NCI-H345 treated with DMSO at 0.1 percent for 48 hours (cell line): ENCODE measurements around the gene RAD54L2.
"Not testable (repeated sequence)": the region's sequence is repeated elsewhere in the genome, so short reads cannot be mapped to it uniquely, and the experiment has no call there.

Experiments used
- DNase-seq: peaks from one replicate; lab custom pipeline; 2025; ENCODE audit not compliant: unreplicated experiment; lab: John Stamatoyannopoulos, UW

The RAD54L2 gene, protein sequence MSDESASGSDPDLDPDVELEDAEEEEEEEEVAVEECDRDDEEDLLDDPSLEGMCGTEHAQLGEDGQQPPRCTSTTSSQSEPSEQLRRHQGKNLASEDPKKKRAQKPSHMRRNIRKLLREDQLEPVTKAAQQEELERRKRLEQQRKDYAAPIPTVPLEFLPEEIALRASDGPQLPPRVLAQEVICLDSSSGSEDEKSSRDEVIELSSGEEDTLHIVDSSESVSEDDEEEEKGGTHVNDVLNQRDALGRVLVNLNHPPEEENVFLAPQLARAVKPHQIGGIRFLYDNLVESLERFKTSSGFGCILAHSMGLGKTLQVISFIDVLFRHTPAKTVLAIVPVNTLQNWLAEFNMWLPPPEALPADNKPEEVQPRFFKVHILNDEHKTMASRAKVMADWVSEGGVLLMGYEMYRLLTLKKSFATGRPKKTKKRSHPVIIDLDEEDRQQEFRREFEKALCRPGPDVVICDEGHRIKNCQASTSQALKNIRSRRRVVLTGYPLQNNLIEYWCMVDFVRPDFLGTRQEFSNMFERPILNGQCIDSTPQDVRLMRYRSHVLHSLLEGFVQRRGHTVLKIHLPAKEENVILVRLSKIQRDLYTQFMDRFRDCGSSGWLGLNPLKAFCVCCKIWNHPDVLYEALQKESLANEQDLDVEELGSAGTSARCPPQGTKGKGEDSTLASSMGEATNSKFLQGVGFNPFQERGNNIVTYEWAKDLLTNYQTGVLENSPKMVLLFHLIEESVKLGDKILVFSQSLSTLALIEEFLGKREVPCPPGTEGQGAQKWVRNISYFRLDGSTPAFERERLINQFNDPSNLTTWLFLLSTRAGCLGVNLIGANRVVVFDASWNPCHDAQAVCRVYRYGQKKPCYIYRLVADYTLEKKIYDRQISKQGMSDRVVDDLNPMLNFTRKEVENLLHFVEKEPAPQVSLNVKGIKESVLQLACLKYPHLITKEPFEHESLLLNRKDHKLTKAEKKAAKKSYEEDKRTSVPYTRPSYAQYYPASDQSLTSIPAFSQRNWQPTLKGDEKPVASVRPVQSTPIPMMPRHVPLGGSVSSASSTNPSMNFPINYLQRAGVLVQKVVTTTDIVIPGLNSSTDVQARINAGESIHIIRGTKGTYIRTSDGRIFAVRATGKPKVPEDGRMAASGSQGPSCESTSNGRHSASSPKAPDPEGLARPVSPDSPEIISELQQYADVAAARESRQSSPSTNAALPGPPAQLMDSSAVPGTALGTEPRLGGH (N-terminal part only)

DNA sequence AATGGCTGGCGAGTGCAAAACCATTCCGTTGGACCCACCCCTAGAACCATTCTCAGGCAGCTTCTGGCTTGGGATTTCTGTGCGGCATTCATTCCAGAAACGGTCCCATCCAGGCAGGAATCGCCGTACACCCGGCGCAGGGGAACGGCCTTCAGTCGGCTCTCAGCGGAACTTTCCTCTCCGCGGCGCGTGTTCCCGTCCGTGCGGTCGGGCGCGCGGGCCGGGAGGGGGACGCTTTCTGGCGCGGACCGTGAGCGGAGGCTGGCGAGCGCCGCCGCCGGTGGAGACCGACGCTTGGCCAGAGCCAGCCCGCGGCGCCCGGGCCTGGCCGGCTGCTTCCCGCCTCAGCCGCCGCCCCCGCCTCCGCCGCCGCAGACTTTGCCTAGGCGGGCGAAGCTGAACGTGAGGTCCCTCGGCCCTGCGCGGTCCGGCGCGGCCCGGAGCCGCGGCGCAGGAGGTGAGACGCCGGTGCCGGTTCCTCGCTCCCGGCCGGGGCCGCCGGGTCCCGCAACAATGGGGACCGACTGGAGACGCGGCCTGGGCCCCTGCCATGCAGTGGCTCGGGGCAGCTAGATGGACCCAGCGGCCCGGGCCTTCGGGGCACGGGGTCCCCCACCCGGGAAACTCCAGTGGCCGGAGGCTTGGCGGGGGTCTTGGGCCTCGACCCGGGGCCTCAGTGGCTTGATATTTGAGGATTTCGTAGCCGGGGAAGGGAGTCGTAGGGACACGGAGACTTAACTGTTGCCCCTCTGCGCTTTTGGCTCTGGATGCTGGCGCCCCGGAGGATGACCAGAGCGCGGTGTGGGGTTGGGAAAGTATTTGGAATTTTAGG, at the start of gene RAD54L2:
RAD54L2 (plus strand) TSS at position 261 of the 832 bp plus-strand sequence. CDS start 51,702 bp downstream, outside the sequence.
- peak; percentile 48 for DNase-seq

DNA sequence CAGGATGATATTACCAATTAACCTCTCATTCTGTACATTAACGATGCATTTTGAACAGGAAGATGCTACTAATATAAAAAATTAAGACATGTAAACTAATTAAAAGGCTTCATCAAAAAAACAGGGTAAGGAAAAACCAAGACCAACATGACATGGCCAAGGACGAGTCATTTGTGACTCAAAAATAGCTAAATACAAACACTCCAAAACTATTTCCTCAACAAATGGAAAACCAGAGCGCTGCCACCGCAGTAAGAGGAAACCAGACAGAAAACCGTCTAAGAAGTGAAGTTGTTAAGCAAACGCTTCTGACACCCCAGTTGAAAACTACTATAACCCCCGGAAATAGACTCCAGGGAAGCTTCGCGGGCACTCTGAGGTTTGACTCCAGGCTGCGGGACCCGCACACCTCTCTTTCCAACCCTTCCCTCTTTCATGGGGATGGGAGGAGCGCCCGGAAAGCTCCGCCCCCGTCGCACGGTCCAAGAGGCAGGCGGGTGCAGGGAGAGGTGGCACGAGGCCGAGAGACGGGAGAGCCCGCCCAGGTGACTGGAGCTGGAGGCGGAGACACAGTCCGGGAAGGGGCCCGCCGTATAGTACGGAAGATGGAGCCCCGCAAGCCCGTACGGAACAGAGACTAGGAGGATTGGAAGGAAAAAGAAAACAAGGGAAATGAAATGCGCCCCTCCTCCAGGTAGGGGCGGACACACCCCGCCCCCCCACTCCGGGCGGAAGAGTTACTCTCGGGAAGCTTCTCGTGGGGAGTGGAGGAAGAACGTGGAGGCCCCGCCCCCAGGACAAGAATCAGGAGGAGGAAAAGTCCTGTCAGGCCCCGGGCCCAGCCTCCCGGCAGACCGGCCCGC, 39.4 kb upstream of the RAD54L2 start:
- DNase-seq: peak; percentile 83

DNA sequence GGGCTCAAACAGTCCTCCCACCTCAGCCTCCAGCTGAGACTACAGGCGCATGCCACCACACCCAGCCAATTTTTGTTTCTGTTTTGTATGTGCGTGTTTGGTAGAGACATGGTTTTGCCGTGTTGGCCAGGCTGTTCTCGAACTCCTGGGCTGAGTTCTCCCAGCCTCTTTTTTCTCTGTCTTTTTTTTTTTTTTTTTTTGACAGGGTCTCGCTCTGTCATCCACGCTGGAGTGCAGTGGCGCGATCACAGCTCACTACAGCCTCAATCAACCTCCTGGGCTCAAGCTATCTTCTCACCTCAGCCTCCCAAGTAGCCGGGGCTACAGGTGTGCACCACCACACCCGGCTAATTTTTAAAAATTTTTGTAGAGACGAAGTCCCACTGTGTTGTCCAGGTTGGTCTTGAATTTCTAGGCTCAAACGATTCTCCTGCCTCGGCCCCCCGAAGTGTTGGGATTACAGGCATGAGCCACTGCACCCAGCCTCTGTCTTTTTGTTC, 37.8 kb upstream of the RAD54L2 start:
- no peak for DNase-seq

DNA sequence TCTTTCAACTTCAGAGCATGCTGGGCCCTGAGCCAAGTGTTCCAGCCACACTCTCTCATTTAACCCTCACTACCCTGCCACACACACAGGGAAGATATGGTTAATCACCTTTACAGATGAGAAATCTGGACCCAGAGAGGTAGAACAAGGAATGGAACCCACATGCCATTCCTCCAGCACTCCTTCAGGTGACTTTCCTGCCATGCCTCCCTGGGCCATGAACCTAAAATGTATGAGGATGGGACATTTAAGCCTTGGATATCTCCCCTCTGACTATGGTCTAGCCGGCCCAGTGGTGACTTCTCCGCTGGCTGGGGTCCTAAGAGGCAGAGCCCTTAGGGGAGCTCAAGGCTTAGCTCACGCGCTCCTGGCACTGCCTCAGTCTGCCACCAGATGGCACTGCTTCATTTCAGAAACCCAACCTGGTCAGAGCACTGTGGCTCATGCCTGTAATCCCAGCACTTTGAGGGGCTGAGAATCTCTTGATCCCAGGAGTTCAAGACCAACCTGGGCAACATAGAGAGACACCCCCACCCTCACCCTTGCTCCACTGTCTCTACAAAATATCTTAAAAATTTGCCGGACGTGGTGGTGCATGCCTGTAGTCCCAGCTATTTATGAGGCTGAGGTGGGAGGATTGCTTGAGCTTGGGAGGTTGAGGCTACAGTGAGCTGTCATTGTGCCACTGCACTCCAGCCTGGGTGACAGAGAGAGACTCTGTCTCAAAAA, 36.5 kb upstream of the RAD54L2 start:
- peak; percentile 42 for DNase-seq

DNA sequence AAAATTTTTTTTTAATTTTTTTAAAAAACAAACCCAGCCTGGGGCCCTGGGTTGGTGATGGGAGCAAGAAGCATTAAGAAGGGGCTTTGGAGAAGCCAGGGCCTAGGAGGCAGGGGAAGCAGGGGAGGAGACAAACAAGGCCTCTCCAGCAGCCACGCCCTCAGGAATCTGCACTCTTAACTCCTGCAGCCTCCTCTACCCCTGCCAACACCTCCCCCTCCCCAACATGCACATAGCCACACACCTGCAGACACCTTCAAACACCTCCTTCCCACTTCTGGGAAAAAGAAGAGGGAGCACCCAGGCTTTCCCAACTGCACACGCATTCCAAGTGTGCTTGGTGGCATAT, 36.0 kb upstream of the RAD54L2 start:
- DNase-seq: no peak

DNA sequence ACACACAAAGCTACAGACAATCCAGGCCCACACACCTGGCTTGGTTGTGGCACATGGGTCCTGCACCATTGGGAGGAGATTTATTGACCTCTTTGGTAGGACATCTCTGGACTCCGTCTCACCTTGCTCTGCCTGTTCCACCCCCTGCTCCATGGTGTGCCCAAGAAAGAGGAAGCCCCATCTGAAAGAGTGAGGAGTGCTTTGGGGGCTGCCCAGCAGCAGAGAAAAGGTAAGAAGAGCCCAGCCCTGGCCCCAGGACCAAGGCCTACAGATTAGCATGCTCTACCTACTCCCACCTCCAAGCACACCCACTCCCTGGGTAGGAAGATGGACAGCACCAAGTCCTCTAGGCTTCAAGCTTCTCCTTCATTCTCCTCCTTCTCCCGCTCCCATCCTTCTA, 35.5 kb upstream of the RAD54L2 start:
- DNase-seq: no peak

DNA sequence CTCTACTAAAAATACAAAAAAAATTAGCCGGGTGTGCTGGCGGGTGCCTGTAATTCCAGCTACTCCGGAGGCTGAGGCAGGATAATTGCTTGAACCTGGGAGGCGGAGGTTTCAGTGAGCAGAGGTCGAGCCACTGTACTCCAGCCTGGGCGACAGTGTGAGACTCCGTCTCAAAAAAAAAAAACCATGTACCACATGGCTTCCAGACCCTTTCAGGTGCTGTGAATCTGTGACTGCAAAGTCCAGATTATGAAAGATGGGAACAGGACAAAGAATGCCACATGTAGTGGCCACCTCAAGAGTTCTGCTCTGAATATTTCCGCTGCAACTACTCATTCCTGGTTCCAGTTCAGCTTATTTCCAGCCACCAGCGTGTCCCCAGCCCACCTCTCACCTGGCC, 30.3 kb upstream of the RAD54L2 start:
- DNase-seq: no peak

DNA sequence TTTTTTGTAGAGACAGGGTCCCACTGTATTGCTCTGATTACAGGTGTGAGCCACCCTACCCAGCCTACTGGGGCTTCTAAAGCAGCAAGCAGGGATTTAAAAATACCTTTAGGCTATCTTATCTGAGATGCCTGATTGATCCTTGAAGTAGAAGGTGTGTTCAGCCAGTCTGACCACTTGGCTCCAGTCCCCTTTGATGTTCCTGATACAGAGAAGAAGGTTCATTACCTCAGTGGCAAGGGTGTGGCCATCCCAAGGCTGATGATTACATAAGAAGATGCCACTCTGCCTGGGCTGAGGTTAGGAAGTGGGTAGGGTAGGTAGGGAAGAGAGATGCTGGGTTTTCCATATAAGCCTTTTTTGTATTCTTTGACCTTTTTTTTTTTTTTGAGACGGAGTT, 27.5 kb upstream of the RAD54L2 start:
- DNase-seq: no peak

DNA sequence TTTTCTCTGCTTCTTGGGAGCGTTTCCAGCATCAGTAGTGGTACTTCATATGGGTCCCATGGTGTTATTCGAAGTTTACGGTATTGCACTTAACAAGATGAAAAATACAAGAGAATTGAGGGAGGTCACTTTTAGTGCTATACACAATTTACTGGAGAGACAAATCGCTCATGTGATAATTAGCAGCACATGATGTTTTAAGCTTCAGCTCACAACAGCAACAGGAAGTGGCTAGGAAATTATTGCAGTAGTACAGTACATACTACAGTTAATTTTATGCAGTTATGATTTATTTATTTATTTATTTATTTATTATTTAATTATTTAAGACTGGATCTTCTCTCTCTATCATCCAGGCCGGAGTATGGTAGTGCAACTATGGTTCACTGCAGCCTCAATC, 24.3 kb upstream of the RAD54L2 start:
- no peak for DNase-seq

DNA sequence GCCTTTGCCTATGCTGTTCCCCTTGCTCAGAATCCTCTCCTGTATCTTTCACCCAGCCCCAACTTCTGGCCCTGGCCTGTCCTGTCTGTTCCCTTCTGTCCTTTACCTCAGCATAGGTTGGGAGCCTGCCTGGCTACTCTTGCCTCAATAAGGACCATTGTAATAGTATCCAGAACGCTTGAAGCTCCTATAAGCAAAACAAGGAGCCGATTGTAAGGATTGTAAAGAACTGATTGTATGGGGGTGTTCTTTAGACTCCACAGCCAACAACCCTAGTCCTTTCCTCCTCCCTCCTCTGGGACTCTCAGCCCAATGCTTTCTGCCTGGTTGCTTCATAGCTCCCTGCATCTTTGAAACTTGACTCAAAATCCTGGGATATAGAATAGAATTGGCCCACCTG, 18.7 kb upstream of the RAD54L2 start:
- DNase-seq: no peak

DNA sequence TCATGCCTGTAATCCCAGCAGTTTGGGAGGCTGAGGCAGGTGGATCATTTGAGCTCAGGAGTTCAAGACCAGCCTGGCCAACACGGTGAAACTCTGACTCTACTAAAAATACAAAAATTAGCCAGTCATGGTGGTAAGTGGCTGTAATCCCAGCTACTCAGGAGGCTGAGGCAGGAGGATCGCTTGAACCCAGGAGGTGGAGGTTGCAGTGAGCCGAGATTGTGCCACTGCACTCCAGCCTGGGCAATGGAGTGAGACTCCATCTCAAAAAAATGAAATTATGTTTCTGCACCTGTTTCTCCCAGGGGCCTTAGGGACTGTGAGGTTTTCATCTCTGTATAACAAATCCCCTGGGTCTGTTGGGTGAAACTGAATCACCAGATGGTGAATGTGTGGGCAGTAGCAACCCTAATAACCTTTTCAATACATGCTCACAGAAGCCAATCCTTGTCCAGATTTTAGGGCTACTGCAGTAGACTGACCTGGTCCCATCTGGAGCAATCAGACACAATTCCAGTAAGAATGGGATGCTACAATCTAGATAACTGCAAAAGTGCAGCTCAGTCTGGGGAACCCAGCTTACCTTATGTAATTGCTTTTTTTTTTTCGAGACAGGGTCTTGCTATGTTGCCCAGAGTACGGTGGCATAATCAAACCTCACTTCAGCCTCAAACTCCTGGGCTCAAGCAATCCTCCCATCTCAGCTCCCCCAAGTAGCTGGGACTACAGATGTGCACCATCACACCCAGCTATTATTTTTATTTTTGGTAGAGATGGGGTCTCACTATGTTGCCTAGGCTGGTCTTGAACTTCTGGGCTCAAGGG, 17.4 kb upstream of the RAD54L2 start:
- DNase-seq: not testable (repeated sequence)

DNA sequence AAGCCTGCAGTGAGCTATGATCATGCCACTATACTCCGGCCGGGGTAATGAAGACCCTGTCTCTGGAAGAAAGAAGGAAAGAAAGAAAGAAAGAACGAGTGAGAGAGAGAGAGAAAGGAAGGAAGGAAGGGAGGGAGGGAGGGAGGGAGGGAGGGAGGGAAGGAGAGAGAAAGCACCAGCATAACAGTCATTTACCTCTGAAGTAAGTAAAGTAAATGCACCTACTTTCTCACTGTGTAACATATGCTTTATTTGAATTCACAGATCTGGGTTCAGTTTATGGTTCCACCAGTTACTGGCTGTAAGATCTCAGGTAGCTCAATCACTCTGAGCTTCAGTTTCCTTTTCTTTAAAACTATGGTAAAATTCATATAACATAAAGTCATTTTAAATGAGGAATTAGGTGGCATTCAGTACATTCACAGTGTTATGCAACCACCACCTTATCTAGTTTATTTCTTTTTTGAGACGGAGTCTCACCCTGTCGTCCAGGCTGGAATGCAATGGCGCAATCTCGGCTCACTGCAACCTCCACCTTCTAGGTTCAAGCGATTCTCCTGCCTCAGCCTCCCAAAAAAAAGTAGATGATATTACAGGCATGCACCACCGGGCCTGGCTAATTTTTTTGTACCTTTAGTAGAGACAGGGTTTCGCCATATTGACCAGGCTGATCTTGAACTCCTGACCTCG, 16.1 kb upstream of the RAD54L2 start:
- DNase-seq: no peak

DNA sequence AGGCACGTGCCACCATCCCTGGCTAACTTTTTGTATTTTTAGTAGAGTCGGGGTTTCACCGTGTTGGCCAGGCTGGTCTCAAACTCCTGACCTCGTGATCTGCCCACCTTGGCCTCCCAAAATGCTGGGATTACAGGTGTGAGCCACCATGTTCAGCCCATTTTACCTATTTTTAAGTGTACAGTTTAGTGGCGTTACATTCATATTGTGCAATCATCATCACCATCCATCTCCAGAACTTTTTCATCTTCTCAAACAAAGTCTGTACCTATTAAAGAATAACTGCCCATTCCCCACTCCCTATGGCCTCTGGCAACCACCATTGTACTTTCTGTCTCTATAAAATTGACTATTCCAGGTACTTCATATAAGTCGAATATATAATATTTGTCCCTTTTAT, 13.6 kb upstream of the RAD54L2 start:
- not testable (repeated sequence) for DNase-seq

DNA sequence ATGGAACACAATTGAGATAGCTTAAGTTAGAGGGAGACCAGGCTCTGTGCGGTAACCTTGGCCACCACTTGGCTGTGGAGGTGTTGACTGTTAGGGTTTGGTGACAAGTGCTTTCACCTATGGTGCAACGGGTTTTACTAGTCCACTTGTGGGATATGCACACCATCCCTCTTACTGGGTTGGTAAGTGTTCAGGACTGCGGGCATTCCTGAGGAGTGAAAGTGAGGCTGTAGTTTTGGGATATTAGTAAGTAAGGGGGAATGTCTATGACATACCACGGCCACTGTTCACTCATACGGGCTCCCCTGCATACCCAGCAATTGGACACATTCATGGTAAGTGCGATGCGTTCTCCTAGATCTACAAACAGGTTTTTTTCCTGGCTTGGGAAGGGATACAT, 8.0 kb upstream of the RAD54L2 start:
- DNase-seq: no peak

DNA sequence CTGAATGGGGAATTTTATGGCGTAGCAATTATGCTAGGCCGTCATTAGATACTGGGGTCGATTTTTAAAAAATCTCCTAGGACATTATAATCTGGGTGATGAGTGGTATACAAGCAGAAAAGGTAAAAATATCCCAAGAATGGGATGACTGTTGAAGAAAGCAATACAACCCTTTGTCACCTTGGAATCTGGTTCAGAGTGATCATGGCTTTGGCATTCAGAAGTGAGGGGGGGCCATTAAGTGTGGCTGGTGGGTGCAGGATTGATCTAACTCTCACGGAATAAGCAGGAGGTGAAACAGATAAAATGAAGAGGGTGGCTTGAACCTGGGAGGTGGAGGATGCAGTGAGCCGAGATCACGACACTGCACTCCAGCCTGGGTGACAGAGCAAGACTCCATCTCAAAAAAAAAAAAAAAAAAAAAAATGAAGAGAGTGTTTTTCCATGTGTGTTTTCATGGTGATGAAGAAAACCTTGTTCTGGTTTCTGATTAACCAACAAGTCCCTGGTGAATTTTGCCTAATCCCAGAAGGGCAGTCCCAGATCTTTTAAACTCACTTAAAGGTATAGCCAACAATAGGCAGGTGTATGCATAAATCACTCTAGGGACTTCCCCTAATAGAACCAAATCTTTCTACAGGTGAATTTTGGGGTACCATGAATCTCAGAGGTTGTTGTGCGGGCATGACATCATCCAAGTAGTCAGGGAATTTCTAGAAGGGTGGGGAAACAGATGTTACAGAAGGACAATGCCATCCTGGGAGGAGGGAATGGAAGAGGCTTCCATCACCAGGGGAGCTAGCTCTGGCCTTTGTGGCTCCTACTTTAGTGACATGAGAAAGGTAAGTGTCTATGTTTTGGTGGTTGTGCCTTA, 3.1 kb upstream of the RAD54L2 start:
- DNase-seq: no peak

DNA sequence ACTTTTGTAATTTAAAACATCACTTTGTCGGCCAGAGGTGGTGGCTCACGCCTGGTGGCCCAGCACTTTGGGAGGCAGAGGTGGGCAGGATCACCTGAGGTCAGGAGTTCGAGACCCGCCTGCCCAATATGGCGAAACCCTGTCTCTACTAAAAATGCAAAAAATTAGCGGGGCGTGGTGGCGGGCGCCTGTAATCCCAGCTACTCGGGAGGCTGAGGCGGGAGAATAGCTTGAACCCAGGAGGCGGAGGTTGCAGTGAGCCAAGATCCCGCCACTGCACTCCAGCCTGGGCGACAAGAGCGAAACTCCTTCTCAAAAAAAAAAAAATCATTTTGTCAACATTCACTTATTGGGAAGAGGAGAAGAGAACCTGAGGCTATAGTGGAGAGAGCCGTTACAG, 888 bp upstream of the RAD54L2 start:
- DNase-seq: not testable (repeated sequence)
